Measurements from ENCODE around the gene CFAP100. TPM values are rescaled to one million over a fixed set of nuclear protein-coding genes. Genes with fewer than 3 reads are reported as not detected.
A peak's percentile ranks its signal among the peaks of the same experiment; 100 is the strongest.

The CFAP100 gene
- total RNA-seq, 1 donor from 2014 or later, result not detected

DNA sequence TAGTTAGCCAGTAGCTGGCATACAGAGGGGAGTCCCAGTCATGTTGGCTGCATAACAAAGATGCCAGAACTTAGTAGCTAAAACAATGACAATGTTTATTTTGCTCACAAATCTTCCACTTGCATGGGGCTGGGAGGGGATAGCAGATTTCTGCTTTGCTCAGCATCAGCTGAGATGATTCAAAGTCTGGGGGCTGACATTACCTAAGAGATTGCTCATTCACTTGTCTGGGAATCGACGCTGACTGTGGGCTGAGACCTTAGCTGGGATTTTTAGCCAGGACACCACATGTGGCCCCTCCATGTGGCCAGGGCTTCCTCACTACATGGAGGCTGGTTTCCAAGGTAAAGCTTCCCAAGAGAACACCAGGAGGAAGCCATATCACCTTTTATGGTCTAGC lies 12.7 kb upstream of the CFAP100 start:
- H2AFZ ChIP-seq (ENCODE audit: low read depth, low read length), result no peak overlapping the region

DNA sequence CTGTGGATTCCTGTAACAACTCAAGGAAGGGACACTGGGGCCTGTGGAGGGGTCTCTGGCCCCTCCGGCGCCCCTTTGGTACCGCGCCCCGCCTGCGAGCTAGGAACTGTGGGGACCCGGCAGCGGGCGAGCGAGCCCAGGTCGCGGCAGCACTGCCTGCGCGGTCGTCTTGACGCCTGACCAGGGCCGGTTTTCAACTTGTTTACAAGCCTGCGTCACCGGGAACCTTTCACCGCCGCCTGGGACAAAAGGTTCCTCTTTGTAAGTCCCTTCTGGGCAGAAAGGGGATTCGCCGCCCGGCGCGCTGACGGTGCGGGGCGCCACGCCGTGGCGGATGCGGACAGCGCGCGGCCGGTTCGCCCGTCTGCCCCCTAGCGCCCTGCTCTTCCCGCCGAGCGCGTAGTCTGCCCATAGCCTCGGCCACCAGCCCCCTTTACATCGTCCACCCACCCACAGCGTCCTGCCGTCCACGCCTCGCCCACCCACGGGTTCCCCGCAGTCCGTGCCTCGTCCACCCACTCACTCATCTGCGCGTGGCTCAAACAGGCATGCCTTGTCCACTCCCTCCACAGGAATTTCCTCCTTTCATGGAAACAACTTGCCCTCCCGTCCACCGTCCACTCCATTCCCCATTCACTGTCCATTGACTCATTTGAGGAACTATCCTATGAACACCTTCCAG lies 5.5 kb upstream of the CFAP100 start:
- Histone ChIP-seq H3K36me3 (ENCODE audit: insufficient read depth, low read length) (no peaks in the 10 kb centered on the region), H2AFZ (ENCODE audit: low read depth, low read length) (peak overlapping the region; percentile 73), H3K9me3 (ENCODE audit: insufficient read depth, low read depth, low read length) (no peaks in the 10 kb centered on the region), H3K27me3 (ENCODE audit: insufficient read depth, low read length) (peaks cover 27% of the 10 kb centered on the region), H3K4me1 (ENCODE audit: insufficient read depth, low read length) (no peaks in the 10 kb centered on the region), H3K79me2 (ENCODE audit: insufficient read depth, low read length) (no peaks in the 10 kb centered on the region), H3K4me2 (ENCODE audit: low read length) (peak overlapping the region; percentile 88), H4K20me1 (ENCODE audit: insufficient read depth, low read length) (no peaks in the 10 kb centered on the region), H3K9ac (ENCODE audit: low read length) (peak overlapping the region; percentile 66), H3K27ac (ENCODE audit: low read depth, low read length) (no peak overlapping the region), H3K4me3 (ENCODE audit: insufficient read depth, low read depth, low read length) (peak overlapping the region; percentile 57)
- H3K4me1 Mint-ChIP-seq (ENCODE audit: low read depth, unreplicated experiment), result peaks cover 2% of the 10 kb centered on the region
- H3K36me3 Mint-ChIP-seq (ENCODE audit: low read depth, unreplicated experiment), result no peaks in the 10 kb centered on the region
- FAIRE-seq (no peak), DNase-seq (ENCODE audit: low read depth) (peak; percentile 59)
- peak overlapping the region; percentile 23 for H3K27ac Mint-ChIP-seq (ENCODE audit: unreplicated experiment)
- H3K9me3 Mint-ChIP-seq (ENCODE audit: unreplicated experiment), result peaks cover 8% of the 10 kb centered on the region
- H3K27me3 Mint-ChIP-seq (ENCODE audit: low read depth, unreplicated experiment), result peaks cover 52% of the 10 kb centered on the region
- peak overlapping the region; percentile 66 for H3K4me3 Mint-ChIP-seq (ENCODE audit: unreplicated experiment)
- TF ChIP-seq, protein P1, sequence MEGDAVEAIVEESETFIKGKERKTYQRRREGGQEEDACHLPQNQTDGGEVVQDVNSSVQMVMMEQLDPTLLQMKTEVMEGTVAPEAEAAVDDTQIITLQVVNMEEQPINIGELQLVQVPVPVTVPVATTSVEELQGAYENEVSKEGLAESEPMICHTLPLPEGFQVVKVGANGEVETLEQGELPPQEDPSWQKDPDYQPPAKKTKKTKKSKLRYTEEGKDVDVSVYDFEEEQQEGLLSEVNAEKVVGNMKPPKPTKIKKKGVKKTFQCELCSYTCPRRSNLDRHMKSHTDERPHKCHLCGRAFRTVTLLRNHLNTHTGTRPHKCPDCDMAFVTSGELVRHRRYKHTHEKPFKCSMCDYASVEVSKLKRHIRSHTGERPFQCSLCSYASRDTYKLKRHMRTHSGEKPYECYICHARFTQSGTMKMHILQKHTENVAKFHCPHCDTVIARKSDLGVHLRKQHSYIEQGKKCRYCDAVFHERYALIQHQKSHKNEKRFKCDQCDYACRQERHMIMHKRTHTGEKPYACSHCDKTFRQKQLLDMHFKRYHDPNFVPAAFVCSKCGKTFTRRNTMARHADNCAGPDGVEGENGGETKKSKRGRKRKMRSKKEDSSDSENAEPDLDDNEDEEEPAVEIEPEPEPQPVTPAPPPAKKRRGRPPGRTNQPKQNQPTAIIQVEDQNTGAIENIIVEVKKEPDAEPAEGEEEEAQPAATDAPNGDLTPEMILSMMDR (IDR thresholded peaks at IDR 0.05; ENCODE audit: insufficient read depth, low read depth, low read length), result peak; percentile 56
- no peak for TF ChIP-seq EZH2 (IDR thresholded peaks at IDR 0.05; ENCODE audit: insufficient read depth, low read length)

More for the DNA sequence above, 12.7 kb upstream of the CFAP100 start:
- H3K4me3 ChIP-seq (ENCODE audit: insufficient read depth, low read depth, low read length), result no peak overlapping the region
- H3K4me1 Mint-ChIP-seq (ENCODE audit: low read depth, unreplicated experiment), result peaks cover 3% of the 10 kb centered on the region
- H4K20me1 ChIP-seq (ENCODE audit: insufficient read depth, low read length), result no peaks in the 10 kb centered on the region
- H3K27me3 ChIP-seq (ENCODE audit: insufficient read depth, low read length), result peaks cover 11% of the 10 kb centered on the region
- H3K36me3 Mint-ChIP-seq (ENCODE audit: low read depth, unreplicated experiment), result peaks cover 2% of the 10 kb centered on the region
- peaks cover 25% of the 10 kb centered on the region for H3K27me3 Mint-ChIP-seq (ENCODE audit: low read depth, unreplicated experiment)
- FAIRE-seq (no peak), DNase-seq (ENCODE audit: low read depth) (no peak)
- no peak overlapping the region for H3K27ac ChIP-seq (ENCODE audit: low read depth, low read length)
- peaks cover 3% of the 10 kb centered on the region for H3K9me3 ChIP-seq (ENCODE audit: insufficient read depth, low read depth, low read length)
- no peak overlapping the region for H3K27ac Mint-ChIP-seq (ENCODE audit: unreplicated experiment)
- no peak overlapping the region for H3K9ac ChIP-seq (ENCODE audit: low read length)
- no peaks in the 10 kb centered on the region for H3K79me2 ChIP-seq (ENCODE audit: insufficient read depth, low read length)
- H3K4me3 Mint-ChIP-seq (ENCODE audit: unreplicated experiment), result no peak overlapping the region
- no peaks in the 10 kb centered on the region for H3K4me1 ChIP-seq (ENCODE audit: insufficient read depth, low read length)
- H3K36me3 ChIP-seq (ENCODE audit: insufficient read depth, low read length), result no peaks in the 10 kb centered on the region
- H3K9me3 Mint-ChIP-seq (ENCODE audit: unreplicated experiment), result peaks cover 16% of the 10 kb centered on the region
- no peak for TF ChIP-seq EZH2 (IDR thresholded peaks at IDR 0.05; ENCODE audit: insufficient read depth, low read length)
- TF ChIP-seq, protein P1 (IDR thresholded peaks at IDR 0.05; ENCODE audit: insufficient read depth, low read depth, low read length), result no peak
- no peak overlapping the region for H3K4me2 ChIP-seq (ENCODE audit: low read length)

DNA sequence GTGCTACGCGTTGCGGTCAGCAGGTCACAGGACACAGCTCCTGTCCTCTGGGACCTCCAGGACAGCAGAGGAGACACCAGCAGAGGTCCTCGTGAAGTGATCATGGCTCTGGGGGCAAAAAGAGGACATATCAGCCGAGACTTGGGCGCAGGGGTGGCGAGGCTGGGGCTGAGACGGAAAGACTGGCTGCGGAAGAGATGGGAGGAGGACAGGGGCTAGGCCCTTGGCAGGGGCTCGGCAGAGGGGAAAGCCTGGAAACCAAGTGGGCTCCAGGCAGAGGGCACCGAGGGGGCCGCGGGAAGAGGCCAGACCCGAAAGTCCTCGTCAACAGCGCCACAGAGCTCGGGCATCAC lies 4.9 kb upstream of the CFAP100 start:
- Histone ChIP-seq H3K27ac (ENCODE audit: low read depth, low read length) (no peak overlapping the region), H3K9me3 (ENCODE audit: insufficient read depth, low read depth, low read length) (no peaks in the 10 kb centered on the region), H3K9ac (ENCODE audit: low read length) (no peak overlapping the region), H3K36me3 (ENCODE audit: insufficient read depth, low read length) (no peaks in the 10 kb centered on the region), H3K4me2 (ENCODE audit: low read length) (peak overlapping the region; percentile 88), H3K79me2 (ENCODE audit: insufficient read depth, low read length) (no peaks in the 10 kb centered on the region), H3K4me3 (ENCODE audit: insufficient read depth, low read depth, low read length) (no peak overlapping the region), H3K4me1 (ENCODE audit: insufficient read depth, low read length) (no peaks in the 10 kb centered on the region), H2AFZ (ENCODE audit: low read depth, low read length) (peak overlapping the region; percentile 73), H4K20me1 (ENCODE audit: insufficient read depth, low read length) (no peaks in the 10 kb centered on the region), H3K27me3 (ENCODE audit: insufficient read depth, low read length) (peaks cover 30% of the 10 kb centered on the region)
- peak overlapping the region; percentile 23 for H3K27ac Mint-ChIP-seq (ENCODE audit: unreplicated experiment)
- TF ChIP-seq, protein P1 (IDR thresholded peaks at IDR 0.05; ENCODE audit: insufficient read depth, low read depth, low read length), result no peak
- TF ChIP-seq EZH2 (IDR thresholded peaks at IDR 0.05; ENCODE audit: insufficient read depth, low read length), result no peak
- peak overlapping the region; percentile 66 for H3K4me3 Mint-ChIP-seq (ENCODE audit: unreplicated experiment)
- peaks cover 5% of the 10 kb centered on the region for H3K9me3 Mint-ChIP-seq (ENCODE audit: unreplicated experiment)
- DNase-seq (ENCODE audit: low read depth), result no peak
- H3K36me3 Mint-ChIP-seq (ENCODE audit: low read depth, unreplicated experiment), result no peaks in the 10 kb centered on the region
- H3K27me3 Mint-ChIP-seq (ENCODE audit: low read depth, unreplicated experiment), result peaks cover 55% of the 10 kb centered on the region
- peaks cover 2% of the 10 kb centered on the region for H3K4me1 Mint-ChIP-seq (ENCODE audit: low read depth, unreplicated experiment)
- FAIRE-seq, result no peak
